Hepatocyte (in vitro differentiated cells): ENCODE data around the gene LRRC4C.

Experiments used
- CTCF ChIP-seq: fragments of 200-600 bp; sonication (generic); IDR thresholded peaks from 2 replicates; pipeline ENCODE4 v1.5.1; 2016; ENCODE audit warnings: antibody characterized with exemption, mild to moderate bottlenecking; ENCODE audit not compliant: poor library complexity
- EZH2 ChIP-seq: fragments of 200-600 bp; sonication (generic); IDR thresholded peaks from 2 replicates; pipeline ENCODE4 v1.6.1; 2016; ENCODE audit warnings: antibody characterized with exemption, mild to moderate bottlenecking, borderline replicate concordance

DNA sequence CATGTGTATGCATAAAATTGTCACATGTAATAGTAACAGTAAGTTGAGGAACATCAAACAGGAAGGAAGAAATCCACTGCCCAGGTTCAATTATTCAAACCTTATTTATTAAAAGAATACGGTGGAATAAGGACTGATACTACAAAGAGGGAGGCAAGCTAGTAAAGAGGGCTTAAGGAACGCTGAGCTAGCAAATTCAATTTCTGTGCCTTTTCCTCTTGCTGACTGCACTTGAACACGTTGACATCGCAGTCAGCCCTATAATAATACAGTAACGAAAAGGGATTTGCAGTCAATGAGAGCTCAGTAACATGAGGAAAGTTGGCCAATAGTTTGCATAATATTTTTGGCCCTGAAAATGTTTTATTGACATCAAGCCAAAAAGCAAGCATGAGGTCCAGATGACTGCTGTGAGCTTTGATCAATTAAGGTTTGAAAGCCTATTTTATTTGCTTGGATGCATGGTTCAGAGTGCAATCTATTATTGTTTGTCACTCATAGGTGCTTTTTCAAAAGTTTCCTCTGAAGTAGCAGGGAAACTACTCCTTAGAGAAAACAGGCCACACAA, 861.8 kb downstream of the LRRC4C start:
- TF ChIP-seq CTCF (no peak), EZH2 (no peak)
